Measurements from ENCODE around the gene CFAP107. TPM values are rescaled to one million over a fixed set of nuclear protein-coding genes. Genes with fewer than 3 reads are reported as not detected.

Gene CFAP107
- polyA plus RNA-seq, 2 of the 4 experiments (the other 2 are of a cell fraction): not detected

DNA sequence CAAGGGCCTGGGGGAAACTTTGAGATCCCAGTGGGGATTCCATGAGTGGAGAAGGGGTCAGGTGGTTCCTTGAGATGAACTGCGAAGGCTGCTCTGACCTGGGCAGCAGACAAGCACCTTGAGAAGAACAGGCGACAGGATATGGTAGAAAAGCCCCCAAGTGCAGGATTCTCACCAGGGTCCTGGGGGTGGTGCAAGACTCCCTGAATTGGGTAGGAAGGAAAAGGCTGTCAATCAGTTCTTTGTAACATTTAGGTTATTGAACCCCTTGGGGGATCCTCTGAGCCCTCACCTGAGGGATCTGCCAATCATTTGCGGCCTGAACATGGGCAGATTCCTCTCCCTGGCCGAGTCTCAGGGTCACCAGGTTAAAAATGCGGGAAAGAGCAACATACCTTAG lies 25.2 kb downstream of the CFAP107 start:
- Histone ChIP-seq H3K9me3 (no peaks in the 10 kb centered on the region), H3K27ac (no peak overlapping the region), H3K4me3 (no peak overlapping the region), H3K4me1 (no peaks in the 10 kb centered on the region), H3K4me2 (no peak overlapping the region)
- TF ChIP-seq, protein P1, sequence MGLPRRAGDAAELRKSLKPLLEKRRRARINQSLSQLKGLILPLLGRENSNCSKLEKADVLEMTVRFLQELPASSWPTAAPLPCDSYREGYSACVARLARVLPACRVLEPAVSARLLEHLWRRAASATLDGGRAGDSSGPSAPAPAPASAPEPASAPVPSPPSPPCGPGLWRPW (IDR thresholded peaks at IDR 0.05): no peak
- TF ChIP-seq MYC (IDR thresholded peaks at IDR 0.05; ENCODE audit: borderline replicate concordance, low read length) (no peak), ZSCAN20 (CRISPR knock-in tag; IDR thresholded peaks at IDR 0.05) (no peak), MAZ (IDR thresholded peaks at IDR 0.05; ENCODE audit: borderline replicate concordance, low read depth, low read length) (no peak), TP53 (CRISPR knock-in tag; IDR thresholded peaks at IDR 0.05) (no peak), FOXS1 (CRISPR knock-in tag; IDR thresholded peaks at IDR 0.05) (no peak), JUN (IDR thresholded peaks at IDR 0.05) (no peak), SREBF2 (IDR thresholded peaks at IDR 0.05) (no peak), EP300 (IDR thresholded peaks at IDR 0.05) (no peak), POLR2A (IDR thresholded peaks at IDR 0.05; ENCODE audit: low read length) (no peak)
- TF ChIP-seq, protein P2, sequence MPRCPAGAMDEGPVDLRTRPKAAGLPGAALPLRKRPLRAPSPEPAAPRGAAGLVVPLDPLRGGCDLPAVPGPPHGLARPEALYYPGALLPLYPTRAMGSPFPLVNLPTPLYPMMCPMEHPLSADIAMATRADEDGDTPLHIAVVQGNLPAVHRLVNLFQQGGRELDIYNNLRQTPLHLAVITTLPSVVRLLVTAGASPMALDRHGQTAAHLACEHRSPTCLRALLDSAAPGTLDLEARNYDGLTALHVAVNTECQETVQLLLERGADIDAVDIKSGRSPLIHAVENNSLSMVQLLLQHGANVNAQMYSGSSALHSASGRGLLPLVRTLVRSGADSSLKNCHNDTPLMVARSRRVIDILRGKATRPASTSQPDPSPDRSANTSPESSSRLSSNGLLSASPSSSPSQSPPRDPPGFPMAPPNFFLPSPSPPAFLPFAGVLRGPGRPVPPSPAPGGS (IDR thresholded peaks at IDR 0.05): no peak
- TF ChIP-seq, protein P3, sequence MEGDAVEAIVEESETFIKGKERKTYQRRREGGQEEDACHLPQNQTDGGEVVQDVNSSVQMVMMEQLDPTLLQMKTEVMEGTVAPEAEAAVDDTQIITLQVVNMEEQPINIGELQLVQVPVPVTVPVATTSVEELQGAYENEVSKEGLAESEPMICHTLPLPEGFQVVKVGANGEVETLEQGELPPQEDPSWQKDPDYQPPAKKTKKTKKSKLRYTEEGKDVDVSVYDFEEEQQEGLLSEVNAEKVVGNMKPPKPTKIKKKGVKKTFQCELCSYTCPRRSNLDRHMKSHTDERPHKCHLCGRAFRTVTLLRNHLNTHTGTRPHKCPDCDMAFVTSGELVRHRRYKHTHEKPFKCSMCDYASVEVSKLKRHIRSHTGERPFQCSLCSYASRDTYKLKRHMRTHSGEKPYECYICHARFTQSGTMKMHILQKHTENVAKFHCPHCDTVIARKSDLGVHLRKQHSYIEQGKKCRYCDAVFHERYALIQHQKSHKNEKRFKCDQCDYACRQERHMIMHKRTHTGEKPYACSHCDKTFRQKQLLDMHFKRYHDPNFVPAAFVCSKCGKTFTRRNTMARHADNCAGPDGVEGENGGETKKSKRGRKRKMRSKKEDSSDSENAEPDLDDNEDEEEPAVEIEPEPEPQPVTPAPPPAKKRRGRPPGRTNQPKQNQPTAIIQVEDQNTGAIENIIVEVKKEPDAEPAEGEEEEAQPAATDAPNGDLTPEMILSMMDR (IDR thresholded peaks at IDR 0.05): no peak
- ChIA-PET POLR2A (no interaction called here), CTCF (interaction anchor here (1.6 kb wide), 1 partner anchor 16 kb away, joined by 3 read pairs; no protein-coding TSS in a partner anchor)
- FAIRE-seq (no peak), DNase-seq (ENCODE audit: low read depth in 1 of 2, low spot score in 1 of 2) (no peak), ATAC-seq (no peak)
- 20% methylated on average over 5 of the region's 5 CpGs for WGBS (ENCODE audit: missing lambda C conversion rate)

DNA sequence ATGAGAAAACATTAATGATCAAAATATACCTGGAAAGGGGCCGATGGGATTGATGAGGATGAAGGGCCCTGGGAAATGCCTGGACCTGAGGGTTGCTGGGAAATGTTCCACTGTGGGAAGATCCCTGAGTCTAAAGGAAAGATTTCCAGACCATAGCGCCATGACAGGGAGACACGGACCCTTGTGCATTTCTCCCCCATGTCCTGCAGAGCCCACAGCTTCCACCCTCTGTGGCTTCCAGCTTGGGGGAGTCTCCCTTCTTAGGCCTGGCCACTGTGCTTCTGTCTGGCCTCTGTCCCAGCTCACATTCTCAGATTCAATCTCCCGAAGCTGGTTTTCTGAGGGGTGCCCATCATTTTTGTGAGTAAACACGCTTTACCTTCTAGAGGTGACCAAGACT lies 26.5 kb downstream of the CFAP107 start:
- POLR2A ChIA-PET: no interaction called here

DNA sequence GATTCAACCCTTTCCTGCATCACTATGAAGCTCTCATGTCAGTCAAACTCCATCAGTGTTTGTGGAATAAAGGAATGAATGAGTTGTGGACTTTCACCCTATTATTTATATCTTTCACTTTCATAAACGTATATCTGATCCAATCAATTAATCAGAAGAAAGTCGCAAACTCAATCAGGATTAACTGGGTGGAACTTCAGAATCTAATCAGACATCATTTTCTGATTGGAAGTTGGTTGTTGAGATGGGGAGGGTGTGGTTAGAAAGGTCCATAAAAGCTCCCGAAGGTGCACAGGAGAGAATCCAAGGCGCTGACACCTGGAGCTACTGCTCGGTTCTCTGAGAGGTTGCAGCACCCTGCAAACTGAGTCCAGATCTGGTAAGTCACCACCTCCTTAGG lies 27.4 kb downstream of the CFAP107 start, which contains the start of gene PRAMEF12:
TSS of gene PRAMEF12 (plus strand) at position 301 of the 400 bp plus-strand sequence. CDS start 1,130 bp downstream, outside the sequence.
- no peak for DNase-seq (ENCODE audit: low read depth in 1 of 2, low spot score in 1 of 2)
- WGBS (ENCODE audit: missing lambda C conversion rate): 29% methylated on average over 5 of the region's 5 CpGs
- POLR2A ChIA-PET: no interaction called here
- H3K4me3 ChIP-seq: no peak within 1 kb of the TSS
- no peak for ATAC-seq
- CTCF ChIA-PET: no interaction called here
- H3K4me1 ChIP-seq: no peaks in the 10 kb centered on the region
- FAIRE-seq: no peak
- TF ChIP-seq EP300 (IDR thresholded peaks at IDR 0.05) (no peak), ZC3H11A (IDR thresholded peaks at IDR 0.05) (no peak), CBX8 (IDR thresholded peaks at IDR 0.05) (no peak), EHF (CRISPR knock-in tag; IDR thresholded peaks at IDR 0.05) (no peak), PHF8 (IDR thresholded peaks at IDR 0.05; ENCODE audit: borderline replicate concordance, low read depth) (no peak), ZFP36 (IDR thresholded peaks at IDR 0.05; ENCODE audit: borderline replicate concordance, partially characterized antibody) (no peak), ZSCAN20 (CRISPR knock-in tag; IDR thresholded peaks at IDR 0.05) (no peak)
- H3K27ac ChIP-seq: no peak within 1 kb of the TSS
- H3K4me2 ChIP-seq: no peak within 1 kb of the TSS
- H3K9me3 ChIP-seq: no peaks in the 10 kb centered on the region

More for the DNA sequence above, 26.5 kb downstream of the CFAP107 start:
- TF ChIP-seq ZSCAN20 (CRISPR knock-in tag; IDR thresholded peaks at IDR 0.05): no peak
- no peak for TF ChIP-seq ZNF302 (CRISPR knock-in tag; IDR thresholded peaks at IDR 0.05)
- TF ChIP-seq POLR2AphosphoS2 (conservative IDR thresholded peaks at IDR 0.05; ENCODE audit: low read length): no peak
- no peak for TF ChIP-seq RNF2 (IDR thresholded peaks at IDR 0.05; ENCODE audit: borderline replicate concordance, low read depth)
- TF ChIP-seq, protein P4, sequence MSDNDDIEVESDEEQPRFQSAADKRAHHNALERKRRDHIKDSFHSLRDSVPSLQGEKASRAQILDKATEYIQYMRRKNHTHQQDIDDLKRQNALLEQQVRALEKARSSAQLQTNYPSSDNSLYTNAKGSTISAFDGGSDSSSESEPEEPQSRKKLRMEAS (IDR thresholded peaks at IDR 0.05): no peak
- TF ChIP-seq, protein P2 (IDR thresholded peaks at IDR 0.05): no peak
- TF ChIP-seq RARB (CRISPR knock-in tag; IDR thresholded peaks at IDR 0.05): no peak
- TF ChIP-seq CBX2 (IDR thresholded peaks at IDR 0.05; ENCODE audit: borderline replicate concordance, low read depth): no peak
- no peak for TF ChIP-seq HOXB13 (CRISPR knock-in tag; IDR thresholded peaks at IDR 0.05; ENCODE audit: low read depth)
- TF ChIP-seq EHMT2 (IDR thresholded peaks at IDR 0.05; ENCODE audit: low read depth): no peak
- FAIRE-seq (no peak), DNase-seq (ENCODE audit: low read depth in 1 of 2, low spot score in 1 of 2) (no peak), ATAC-seq (no peak)
- Histone ChIP-seq H3K4me3 (no peak overlapping the region), H3K4me2 (no peak overlapping the region), H3K9me3 (no peaks in the 10 kb centered on the region), H3K4me1 (no peaks in the 10 kb centered on the region), H3K27ac (no peak overlapping the region)
- WGBS (ENCODE audit: missing lambda C conversion rate): 31% methylated on average over 5 of the region's 5 CpGs
- CTCF ChIA-PET: no interaction called here
